Breast epithelium (tissue), 4 donors: ENCODE results near the gene MRPL49. TPM values are rescaled to one million over a fixed set of nuclear protein-coding genes. Genes with fewer than 3 reads are reported as not detected.

ENCODE experiments used
- DNase-seq, 2 donors: peaks; one replicate each; pipeline ENCODE4 v3.0.0-alpha.2; 2019; ENCODE audit warnings: low spot score in 2 of 2
- H3K27ac ChIP-seq, 2 donors: fragments of 200-600 bp; sonication (generic) in 1 of 2; one replicate each; pipeline ENCODE4 v1.5.1; 2016 to 2019; ENCODE audit warnings: mild to moderate bottlenecking in 1 of 2
- H3K27me3 ChIP-seq, 2 donors: fragments of 200-600 bp; sonication (generic) in 1 of 2; one replicate each; pipeline versions ENCODE4 v1.5.1 to v1.6.0; 2017 to 2019; ENCODE audit warnings: control low read depth in 1 of 2, mild to moderate bottlenecking in 1 of 2
- H3K36me3 ChIP-seq: fragments of 200-600 bp; one replicate; pipeline ENCODE4 v1.5.1; 2019
- H3K4me1 ChIP-seq, 2 donors: fragments of 200-600 bp; sonication (generic); one replicate each; pipeline ENCODE4 v1.5.1; 2016 to 2019; ENCODE audit warnings: control low read depth in 1 of 2
- H3K4me3 ChIP-seq, 3 donors: fragments of 200-600 bp; sonication (generic); 1 replicate in 2 of 3; 2 replicates in 1 of 3; pipeline ENCODE4 v1.5.1; 2016 to 2019; ENCODE audit warnings: mild to moderate bottlenecking in 3 of 3, moderate library complexity in 2 of 3
- H3K9me3 ChIP-seq, 2 donors: fragments of 200-600 bp; sonication (generic) in 1 of 2; one replicate each; pipeline ENCODE4 v1.5.1; 2016 to 2019; ENCODE audit warnings: control low read depth in 1 of 2
- CTCF ChIP-seq, 3 donors: fragments of 450-650 bp; IDR thresholded peaks; one replicate each; pipeline ENCODE4 v1.5.1; 2016 to 2017; ENCODE audit warnings: antibody characterized with exemption in 3 of 3, mild to moderate bottlenecking in 3 of 3, moderate library complexity in 3 of 3
- POLR2A ChIP-seq: fragments of 450-650 bp; IDR thresholded peaks from one replicate; pipeline ENCODE4 v1.6.1; 2016; ENCODE audit warnings: antibody characterized with exemption, mild to moderate bottlenecking, moderate library complexity
- POLR2AphosphoS5 ChIP-seq, 3 donors: sonication (generic); formaldehyde crosslinking; IDR thresholded peaks; one replicate each; pipeline ENCODE4 v1.6.1; 2017; ENCODE audit warnings: antibody characterized with exemption in 3 of 3
- intact Hi-C: fragments of 100-400 bp; cut with DNase I; formaldehyde crosslinking; loops from one replicate; pipeline ENCODE4 v1.15.1; 2023; ENCODE audit warnings: low total_unique reads
- total RNA-seq, 3 donors: library from RNA; depleted of rRNA; stranded (reverse); fragments of >200 nt; gene quantifications; one replicate each; pipeline ENCODE4 v1.1.0, GENCODE V29; 2016

MRPL49 gene
- total RNA-seq, 3 donors from 2014 or later = 66.2 to 92.6 (median 72.8) TPM

DNA sequence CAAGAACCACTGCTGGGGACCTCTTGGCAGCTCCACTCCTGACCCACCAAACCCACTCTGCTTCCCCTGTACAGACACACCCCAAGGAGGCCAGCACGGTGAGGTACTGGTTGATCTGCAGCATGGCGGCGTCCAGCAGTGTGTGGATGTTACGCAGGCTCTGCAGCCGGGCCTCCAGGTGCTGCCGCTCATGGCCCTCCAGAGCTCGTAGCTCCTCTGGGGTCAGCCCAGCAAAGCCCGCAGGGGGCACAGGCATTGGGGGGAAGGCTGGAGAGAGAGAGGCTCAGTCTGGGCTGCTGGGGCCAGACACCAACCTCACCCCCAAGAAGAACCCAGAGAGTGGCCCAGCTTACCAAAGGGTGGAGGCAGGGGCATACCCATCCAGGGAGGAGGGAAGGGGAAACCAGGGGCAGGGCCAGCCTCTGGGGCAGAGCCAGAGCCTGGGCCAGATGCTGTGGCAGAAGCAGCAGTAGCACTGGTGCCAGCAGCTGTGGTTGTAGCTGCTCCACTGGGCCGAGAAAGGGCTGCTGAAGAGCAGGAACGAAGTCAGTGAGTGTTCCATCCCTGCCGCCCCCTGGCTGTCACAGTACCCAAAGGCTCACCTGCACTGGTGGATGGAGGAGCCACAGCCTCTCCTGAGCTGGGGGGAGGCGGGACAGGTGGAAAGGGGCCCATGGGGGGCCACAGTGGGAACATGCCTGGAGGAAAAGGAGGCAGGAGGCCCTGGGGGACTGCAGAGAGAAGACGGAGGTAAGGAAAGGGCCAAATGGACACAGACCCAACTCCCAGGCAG lies 7.7 kb downstream of the MRPL49 start:
- Histone ChIP-seq H3K27ac (no peak overlapping the region), H3K36me3 (peaks cover 48% of the 10 kb centered on the region), H3K4me3 (no peak overlapping the region), H3K4me1 (peaks cover 6 to 14% of the 10 kb centered on the region in 2 donors), H3K27me3 (no peaks in the 10 kb centered on the region), H3K9me3 (no peaks in the 10 kb centered on the region)
- intact Hi-C loops = loop anchor here (10.0 kb wide), 1 partner anchor 55 kb away; the partner anchor contains the start of gene CAPN1
- TF ChIP-seq POLR2A (no peak), CTCF (IDR thresholded peaks at IDR 0.05) (no peak), POLR2AphosphoS5 (IDR thresholded peaks at IDR 0.05) (no peak)
- no peak for DNase-seq

- intact Hi-C loops = no loop called here
- Histone ChIP-seq H3K4me1 (peaks cover 6 to 19% of the 10 kb centered on the region in 2 donors), H3K36me3 (peaks cover 44% of the 10 kb centered on the region), H3K4me3 (no peak overlapping the region), H3K9me3 (no peaks in the 10 kb centered on the region), H3K27me3 (no peaks in the 10 kb centered on the region), H3K27ac (no peak overlapping the region)
- no peak for TF ChIP-seq POLR2AphosphoS5 (IDR thresholded peaks at IDR 0.05)
- no peak for TF ChIP-seq POLR2A
- TF ChIP-seq CTCF (IDR thresholded peaks at IDR 0.05) = no peak
- DNase-seq = no peak
Observed at GRCh38 chr11:65130631-65131416, 8.7 kb downstream of the MRPL49 start.

DNA sequence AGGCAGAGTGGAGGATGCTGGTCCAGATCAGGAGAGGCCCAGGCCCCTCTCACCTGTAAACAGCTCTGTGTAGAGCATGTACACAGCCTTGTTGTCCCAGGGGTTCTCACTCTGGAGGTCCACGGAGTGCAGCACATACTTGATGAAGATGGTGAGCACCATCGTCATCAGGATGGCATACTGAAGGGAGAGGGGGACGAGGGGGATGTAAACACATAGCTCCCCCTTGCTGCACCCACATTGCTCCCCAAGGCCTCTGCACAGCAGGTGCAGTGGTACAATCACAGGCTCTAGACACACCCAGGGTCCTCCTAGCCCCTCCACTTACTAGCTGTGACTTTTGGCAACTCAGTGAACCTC lies 9.3 kb downstream of the MRPL49 start:
- DNase-seq = peak in 1 of 2 donors; percentile 15
- TF ChIP-seq POLR2AphosphoS5 (IDR thresholded peaks at IDR 0.05) (no peak), POLR2A (no peak), CTCF (IDR thresholded peaks at IDR 0.05) (no peak)
- Histone ChIP-seq H3K9me3 (no peaks in the 10 kb centered on the region), H3K4me1 (peaks cover 6 to 25% of the 10 kb centered on the region in 2 donors), H3K27ac (no peak overlapping the region), H3K36me3 (peaks cover 38% of the 10 kb centered on the region), H3K27me3 (no peaks in the 10 kb centered on the region), H3K4me3 (no peak overlapping the region)
- intact Hi-C loops = no loop called here

DNA sequence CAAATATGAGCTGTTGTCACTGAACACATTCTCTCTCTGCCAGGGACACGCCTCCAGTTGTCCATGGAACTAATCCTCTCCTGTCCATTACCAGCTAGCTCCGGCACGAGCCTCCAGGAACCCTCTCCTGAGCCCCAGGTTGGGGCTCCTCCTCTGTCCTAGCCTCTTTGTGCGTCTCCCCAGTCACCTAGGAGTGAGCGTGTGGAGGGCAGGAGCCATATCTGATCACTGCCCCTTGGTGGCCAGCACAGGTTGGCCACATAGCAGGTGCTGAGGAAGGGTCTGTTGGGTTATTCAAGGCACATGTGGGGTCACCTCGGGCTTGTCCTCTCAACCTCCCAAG lies 9.7 kb downstream of the MRPL49 start:
- DNase-seq = no peak
- Histone ChIP-seq H3K27me3 (no peaks in the 10 kb centered on the region), H3K27ac (peak overlapping the region; percentile 96 to 99), H3K4me3 (no peak overlapping the region), H3K36me3 (peaks cover 34% of the 10 kb centered on the region), H3K9me3 (no peaks in the 10 kb centered on the region), H3K4me1 (peaks cover 6 to 26% of the 10 kb centered on the region in 2 donors)
- TF ChIP-seq POLR2AphosphoS5 (IDR thresholded peaks at IDR 0.05) (no peak), CTCF (IDR thresholded peaks at IDR 0.05) (no peak), POLR2A (no peak)
- intact Hi-C loops = no loop called here
